M059J (cell line): ENCODE results near the gene HSPBP1. TPM values are rescaled to one million over a fixed set of nuclear protein-coding genes. Genes with fewer than 3 reads are reported as not detected.
"Not testable (repeated sequence)": the region's sequence is repeated elsewhere in the genome, so short reads cannot be mapped to it uniquely, and the experiment has no call there.

Experiments
- DNase-seq: peaks from one replicate; pipeline ENCODE4 v3.0.0-alpha.2; 2012; ENCODE audit warnings: low read depth
- total RNA-seq: library from RNA; depleted of rRNA; stranded (reverse); fragments of >200 nt; shearing (Covaris generic); gene quantifications from 2 replicates; pipeline ENCODE4 v1.2.3, GENCODE V29; 2014

HSPBP1 gene
- total RNA-seq, 1 experiment from 2014 or later = 37.2 TPM

DNA sequence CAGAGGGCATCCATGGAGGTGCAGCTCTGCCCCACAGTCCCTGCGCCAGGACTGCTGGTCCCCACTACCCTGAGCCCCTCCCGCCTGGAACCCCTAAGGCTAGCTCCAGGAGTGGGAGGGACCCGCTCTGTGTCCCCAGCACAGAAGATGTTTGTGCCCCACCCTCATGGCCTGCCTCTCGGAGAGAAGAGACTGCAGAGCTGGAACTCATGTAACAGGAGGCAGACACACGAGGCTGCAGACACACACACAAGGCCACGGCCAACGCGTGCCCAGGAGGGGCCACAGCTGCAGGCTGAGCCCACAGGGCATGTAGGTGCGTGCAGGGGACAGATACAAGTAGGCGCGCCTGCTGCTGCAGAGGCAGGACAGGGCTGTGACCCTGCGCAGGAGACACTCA, 40.9 kb downstream of the HSPBP1 start:
- no peak for DNase-seq

GRCh38 chr19:55238030-55238429, 41.9 kb downstream of the HSPBP1 start:
- DNase-seq = no peak

- DNase-seq = no peak
These were observed 46.9 kb downstream of the HSPBP1 start for GRCh38 chr19:55232986-55233385.

GRCh38 chr19:55232286-55232602, 47.7 kb downstream of the HSPBP1 start:
- no peak for DNase-seq

DNA sequence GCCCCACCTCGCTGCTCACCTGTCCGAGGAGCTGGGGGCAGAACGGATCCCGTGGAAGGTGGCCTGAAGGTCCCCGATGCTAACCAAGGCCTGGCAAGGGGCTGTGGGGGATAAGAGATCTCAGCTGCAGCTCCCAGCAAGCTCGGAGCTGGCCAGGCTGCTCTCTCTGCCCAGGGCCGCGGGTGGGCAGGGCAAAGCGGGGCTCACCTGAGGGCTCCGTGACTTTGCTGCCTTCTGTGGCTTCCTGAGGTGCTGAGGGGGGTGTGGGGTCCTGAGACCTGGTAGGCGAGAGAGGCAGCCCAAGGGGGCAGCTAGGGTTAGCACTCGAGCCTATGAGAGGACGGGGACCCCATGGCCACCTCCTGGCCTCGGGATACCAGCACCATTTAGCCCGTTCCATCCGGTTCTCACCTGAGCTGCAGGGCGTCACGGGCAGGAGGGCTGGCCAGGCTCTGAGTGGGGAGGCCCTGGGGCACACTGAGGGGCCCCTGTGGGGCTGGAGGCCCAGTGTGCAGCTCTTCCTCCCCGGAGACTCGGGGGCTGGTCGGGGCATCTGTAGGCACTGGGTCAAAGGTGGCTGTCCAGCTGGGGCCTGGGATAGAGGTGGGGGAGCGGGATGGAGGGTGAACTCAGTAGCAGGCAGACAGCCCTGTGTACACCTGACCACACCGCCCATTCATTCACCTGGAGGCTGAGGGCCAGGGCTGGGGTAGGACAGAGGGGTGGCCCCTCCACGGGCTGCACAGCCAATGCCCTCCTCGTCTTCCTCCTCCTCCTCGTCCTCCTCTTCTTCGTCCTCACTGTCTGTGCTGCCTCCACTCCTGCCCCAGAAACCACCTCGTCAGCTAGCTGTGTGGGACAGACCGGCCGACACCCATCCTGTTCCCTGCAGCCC, 48.3 kb downstream of the HSPBP1 start:
- no peak for DNase-seq

GRCh38 chr19:55230780-55231179, 49.1 kb downstream of the HSPBP1 start:
- DNase-seq = no peak

- DNase-seq = no peak
These were observed 49.6 kb downstream of the HSPBP1 start for GRCh38 chr19:55230329-55230728.

DNA sequence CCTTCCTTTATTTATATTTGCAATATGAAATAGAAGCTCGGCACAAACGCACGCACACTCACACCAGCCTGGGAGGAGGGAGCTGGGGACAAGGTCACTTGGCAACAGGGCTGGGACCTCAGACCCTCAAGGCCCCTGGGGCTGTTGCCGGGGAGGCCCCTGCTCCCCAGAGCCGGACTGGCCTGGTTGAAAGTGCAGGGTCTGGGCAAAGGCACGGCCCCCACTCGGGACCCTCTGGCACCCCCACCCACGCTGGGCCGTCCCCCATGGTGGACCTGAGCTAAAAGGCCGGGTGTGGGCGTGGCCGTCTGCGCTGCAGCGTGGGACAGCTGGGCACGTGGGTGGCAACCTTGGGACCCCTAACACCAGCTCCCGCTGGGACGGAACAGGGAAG, 50.1 kb downstream of the HSPBP1 start:
- DNase-seq = no peak

DNA sequence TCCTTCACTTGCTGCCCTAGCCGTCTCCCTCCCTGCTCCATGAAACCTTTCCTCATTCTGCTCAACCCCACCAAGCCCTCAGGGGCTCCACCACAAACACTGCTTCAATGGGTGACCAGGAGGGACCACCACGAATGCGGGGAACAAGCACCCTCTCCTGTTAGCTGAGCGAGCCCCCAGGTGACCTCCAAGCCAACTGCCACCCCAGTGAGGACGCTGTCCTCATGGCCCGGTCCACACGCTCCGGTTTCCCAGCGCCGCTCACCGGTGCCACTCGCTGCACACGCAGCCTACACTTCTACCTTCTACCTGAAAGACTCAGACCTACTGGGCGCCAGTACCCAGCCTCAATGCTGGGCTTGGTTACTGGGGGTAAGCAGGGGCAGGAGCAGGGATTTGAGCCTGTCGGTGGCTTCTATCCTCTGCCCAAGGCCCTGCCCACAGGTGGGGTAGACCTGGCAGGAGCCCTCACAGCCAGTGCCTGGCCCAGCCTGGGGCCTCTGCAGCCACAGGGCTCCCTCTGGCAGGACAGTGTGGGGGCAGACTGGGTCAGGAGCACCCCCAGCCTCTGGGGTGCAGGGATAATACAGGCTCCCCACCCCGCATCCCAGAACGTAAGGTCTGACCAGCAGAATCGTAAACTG, 50.6 kb downstream of the HSPBP1 start:
- DNase-seq = no peak

GRCh38 chr19:55228403-55229031, 51.4 kb downstream of the HSPBP1 start, which contains the start of gene TMEM86B:
TSS of gene TMEM86B (minus strand) at chr19:55228763. CDS start at chr19:55228741, 22 bp downstream.
- no peak for DNase-seq

GRCh38 chr19:55228015-55228391, 51.9 kb downstream of the HSPBP1 start:
- no peak for DNase-seq

DNA sequence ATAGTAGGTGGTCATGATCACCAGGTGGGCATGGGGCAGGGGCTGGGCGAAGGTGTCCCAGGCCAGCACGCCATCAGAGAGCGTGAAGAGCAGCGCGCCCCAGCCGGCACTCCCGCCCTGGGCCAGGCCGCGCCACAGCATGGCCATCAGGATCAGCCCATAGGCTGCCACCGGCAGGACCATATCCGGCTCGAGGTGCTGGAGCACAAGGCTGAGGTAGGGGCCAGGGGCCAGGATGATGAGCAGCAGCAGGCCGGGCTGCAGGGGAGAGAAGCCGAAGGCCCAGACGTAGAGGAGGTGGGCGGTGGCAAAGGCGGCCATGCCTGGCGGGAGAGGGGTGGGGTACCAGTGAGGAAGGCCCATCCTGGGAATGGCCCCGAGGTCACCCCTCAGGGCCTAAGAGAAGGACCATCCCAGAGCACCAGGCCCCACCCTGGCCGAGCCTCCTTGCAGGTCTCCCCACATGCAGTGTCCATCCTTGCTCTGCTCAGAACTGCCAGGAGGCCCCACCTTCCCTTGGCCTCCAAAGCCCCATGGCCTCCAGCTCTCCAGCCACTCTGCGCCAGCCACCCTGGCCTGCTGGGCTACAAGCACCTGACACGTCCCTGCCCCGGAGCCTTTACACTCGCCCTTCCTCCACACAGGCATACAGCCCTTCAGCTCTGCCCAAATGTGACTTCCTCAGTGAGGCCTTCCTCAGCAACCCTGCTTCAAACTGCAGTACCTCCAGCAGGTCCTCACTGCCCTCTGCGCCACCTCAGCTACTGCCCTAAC, 52.5 kb downstream of the HSPBP1 start:
- no peak for DNase-seq

DNA sequence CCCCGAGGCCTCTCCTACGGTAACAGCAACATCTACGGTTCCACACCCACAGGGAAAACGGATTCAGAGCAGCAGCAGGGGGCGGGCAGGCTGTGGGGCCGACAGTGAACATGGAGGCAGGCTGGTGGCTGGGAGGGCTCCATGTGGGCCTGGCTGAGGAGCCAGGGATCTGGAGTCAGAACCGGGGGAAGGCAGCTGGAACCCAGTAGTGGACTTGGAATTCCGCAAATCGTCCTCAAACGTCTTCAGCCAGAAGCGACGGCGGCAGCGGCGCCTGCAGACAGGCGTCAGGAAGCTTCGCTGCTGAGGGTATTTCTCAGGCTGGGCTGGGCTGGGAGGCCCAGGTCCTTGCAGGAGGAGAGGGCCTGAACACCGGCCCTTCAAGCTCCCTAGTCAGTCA, 53.1 kb downstream of the HSPBP1 start:
- DNase-seq = no peak

- DNase-seq = no peak
These were observed 53.6 kb downstream of the HSPBP1 start for GRCh38 chr19:55226273-55226672.

DNA sequence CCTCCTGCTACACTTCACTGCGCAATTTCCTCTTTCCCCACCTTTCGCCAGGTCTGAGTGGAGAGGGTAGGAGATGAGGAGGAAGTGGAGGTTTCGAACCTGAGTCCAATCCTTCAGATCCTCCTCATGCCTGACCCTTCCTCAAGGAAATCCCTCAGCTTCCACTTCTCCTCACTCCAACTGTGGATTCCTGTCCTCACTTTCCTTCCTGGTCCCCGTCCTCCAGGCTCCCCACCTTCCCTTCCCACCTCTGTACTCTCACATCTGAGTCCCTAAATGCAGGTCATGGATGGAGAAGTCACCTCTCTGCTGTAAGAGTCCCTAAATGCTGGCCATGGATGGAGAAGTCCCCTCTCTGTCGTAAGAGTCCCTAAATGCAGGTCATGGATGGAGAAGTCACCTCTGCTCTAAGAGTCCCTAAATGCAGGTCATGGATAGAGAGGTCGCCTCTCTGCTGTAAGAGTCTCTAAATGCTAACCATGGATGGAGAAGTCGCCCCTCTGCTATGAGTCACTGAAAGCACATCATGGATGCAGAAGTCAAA, 54.4 kb downstream of the HSPBP1 start:
- DNase-seq = no peak

DNA sequence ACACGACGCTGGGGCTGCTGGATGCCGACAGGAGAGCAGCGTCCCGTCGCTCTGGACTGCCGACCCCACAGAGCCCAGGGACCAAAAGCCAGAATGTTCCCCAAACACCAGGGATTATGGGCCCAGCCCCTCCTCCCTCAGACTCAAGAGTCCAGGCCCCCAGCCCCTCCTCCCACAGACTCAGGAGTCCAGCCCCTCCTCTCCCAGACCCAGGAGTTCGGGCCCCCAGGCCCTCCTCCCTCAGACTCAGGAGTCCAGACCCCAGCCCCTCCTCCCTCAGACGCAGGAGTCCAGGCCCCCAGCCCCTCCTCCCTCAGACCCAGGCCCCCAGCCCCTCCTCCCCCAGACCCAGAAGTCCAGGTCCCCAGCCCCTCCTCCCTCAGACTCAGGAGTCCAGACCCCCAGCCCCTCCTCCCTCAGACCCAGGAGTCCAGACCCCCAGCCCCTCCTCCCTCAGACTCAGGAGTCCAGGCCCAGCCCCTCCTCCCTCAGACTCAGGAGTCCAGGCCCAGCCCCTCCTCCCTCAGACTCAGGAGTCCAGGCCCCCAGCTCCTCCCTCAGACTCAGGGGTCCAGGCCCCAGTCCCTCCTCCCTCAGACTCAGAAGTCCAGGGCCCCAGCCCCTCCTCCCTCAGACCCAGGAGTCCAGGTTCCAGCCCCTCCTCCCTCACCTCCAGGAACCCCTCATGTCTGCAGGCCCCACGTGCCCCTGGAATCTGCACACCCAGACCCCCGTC, 55.1 kb downstream of the HSPBP1 start:
- DNase-seq = not testable (repeated sequence)

GRCh38 chr19:55224038-55224665, 55.8 kb downstream of the HSPBP1 start:
- DNase-seq = no peak

DNA sequence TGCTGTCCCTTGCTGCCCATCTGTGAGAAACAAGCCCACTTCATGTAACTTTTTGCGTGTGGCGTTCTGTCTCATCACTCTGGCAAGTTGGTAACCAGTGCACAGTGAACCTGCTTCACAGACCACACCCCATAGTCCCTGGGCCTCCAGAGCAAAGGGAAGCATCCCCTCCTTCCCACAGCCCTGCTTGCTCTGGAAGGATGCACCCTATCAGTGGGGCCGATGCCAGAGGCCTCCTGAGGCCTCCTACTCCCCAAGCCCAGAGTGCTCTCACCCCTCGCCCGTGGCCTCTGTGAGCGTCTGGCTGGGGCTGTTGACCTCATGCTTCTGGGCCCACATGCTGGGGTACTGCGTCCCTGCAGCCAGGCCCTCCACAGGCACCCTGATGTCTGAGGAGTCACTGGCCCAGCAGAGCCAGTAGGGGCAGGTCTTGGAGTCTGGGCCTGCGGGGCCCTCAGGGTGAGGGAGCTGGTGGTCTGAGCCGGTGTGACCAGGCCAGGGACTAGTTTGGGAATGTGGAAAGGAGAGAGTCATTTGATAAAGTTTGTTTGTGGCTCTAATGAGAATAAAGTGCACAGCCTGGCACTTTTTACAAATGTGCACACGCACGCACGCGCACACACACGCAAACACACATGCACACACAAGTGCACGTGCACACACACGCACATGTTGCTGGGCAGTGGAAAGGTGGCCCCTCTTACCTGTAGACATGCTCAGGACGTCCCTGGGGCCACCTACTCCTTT, 56.4 kb downstream of the HSPBP1 start:
- DNase-seq = no peak

GRCh38 chr19:55220525-55220924, 59.4 kb downstream of the HSPBP1 start:
- no peak for DNase-seq
